Trophoblast cell (in vitro differentiated cells and primary cell): ENCODE measurements around the gene GET3.
"Not testable (repeated sequence)": the region's sequence is repeated elsewhere in the genome, so short reads cannot be mapped to it uniquely, and the experiment has no call there.

Experiments
- DNase-seq, 2 donors: peaks; one replicate each; pipeline ENCODE4 v3.0.0-alpha.2; 2016
- H2AFZ ChIP-seq: 2 replicates; pipeline ENCODE4 v1.6.1; 2013; ENCODE audit warnings: low read length, moderate library complexity, mild to moderate bottlenecking; ENCODE audit not compliant: insufficient read depth, poor library complexity
- H2AK5ac ChIP-seq: 2 replicates; pipeline ENCODE4 v1.6.1; 2013; ENCODE audit warnings: mild to moderate bottlenecking, low read length
- H2BK120ac ChIP-seq: 2 replicates; pipeline ENCODE4 v1.6.1; 2013; ENCODE audit warnings: low read length, mild to moderate bottlenecking, moderate library complexity; ENCODE audit not compliant: insufficient read depth, poor library complexity
- H2BK12ac ChIP-seq: 2 replicates; pipeline ENCODE4 v1.6.1; 2013; ENCODE audit warnings: mild to moderate bottlenecking, low read length, moderate library complexity
- H2BK5ac ChIP-seq: 2 replicates; pipeline ENCODE4 v1.6.1; 2013; ENCODE audit warnings: low read length, low read depth, moderate library complexity, mild to moderate bottlenecking; ENCODE audit not compliant: poor library complexity
- H3K14ac ChIP-seq: 2 replicates; pipeline ENCODE4 v1.6.1; 2013; ENCODE audit warnings: mild to moderate bottlenecking, low read length
- H3K18ac ChIP-seq: 2 replicates; pipeline ENCODE4 v1.6.1; 2013; ENCODE audit warnings: mild to moderate bottlenecking, low read length
- H3K23ac ChIP-seq: 2 replicates; pipeline ENCODE4 v1.6.1; 2013; ENCODE audit warnings: low read length
- H3K27ac ChIP-seq: 2 replicates; pipeline ENCODE4 v1.5.1; 2013; ENCODE audit warnings: low read depth, mild to moderate bottlenecking, inconsistent platforms, low read length, moderate library complexity
- H3K27me3 ChIP-seq: 2 replicates; pipeline ENCODE4 v1.6.1; 2013; ENCODE audit warnings: inconsistent platforms, mild to moderate bottlenecking, low read length, moderate library complexity; ENCODE audit not compliant: insufficient read depth
- H3K36me3 ChIP-seq, 2 experiments: 1 replicate in 1 of 2; 2 replicates in 1 of 2; pipeline ENCODE4 v1.6.1; 2013; ENCODE audit warnings: low read length in 2 of 2, mild to moderate bottlenecking in 2 of 2, moderate library complexity in 1 of 2; ENCODE audit not compliant: insufficient read depth in 2 of 2, control insufficient read depth in 1 of 2
- H3K4ac ChIP-seq: 2 replicates; pipeline ENCODE4 v1.6.1; 2013; ENCODE audit warnings: low read depth, mild to moderate bottlenecking, low read length, moderate library complexity
- H3K4me1 ChIP-seq, 2 experiments: 1 replicate in 1 of 2; 2 replicates in 1 of 2; pipeline ENCODE4 v1.6.1; 2013; ENCODE audit warnings: low read length in 2 of 2, mild to moderate bottlenecking in 2 of 2, moderate library complexity in 1 of 2; ENCODE audit not compliant: insufficient read depth in 2 of 2, control insufficient read depth in 1 of 2
- H3K4me2 ChIP-seq: 2 replicates; pipeline ENCODE4 v1.6.1; 2013; ENCODE audit warnings: inconsistent platforms, mild to moderate bottlenecking, low read length, moderate library complexity
- H3K4me3 ChIP-seq: 2 replicates; pipeline ENCODE4 v1.5.1; 2013; ENCODE audit warnings: mild to moderate bottlenecking, low read depth, low read length, inconsistent platforms
- H3K79me1 ChIP-seq: one replicate; pipeline ENCODE4 v1.6.1; 2013; ENCODE audit warnings: low read length
- H3K79me2 ChIP-seq: 2 replicates; pipeline ENCODE4 v1.6.1; 2013; ENCODE audit warnings: low read length, mild to moderate bottlenecking; ENCODE audit not compliant: control insufficient read depth, insufficient read depth, poor library complexity
- H3K9ac ChIP-seq: 2 replicates; pipeline ENCODE4 v1.6.1; 2013; ENCODE audit warnings: mild to moderate bottlenecking, low read length
- H3K9me3 ChIP-seq: 2 replicates; pipeline ENCODE4 v1.6.1; 2013; ENCODE audit warnings: low read depth, mild to moderate bottlenecking, control low read depth, inconsistent platforms, low read length; ENCODE audit not compliant: insufficient read depth
- H4K12ac ChIP-seq: 2 replicates; pipeline ENCODE4 v1.6.1; 2013; ENCODE audit warnings: low read depth, mild to moderate bottlenecking, low read length, moderate library complexity
- H4K8ac ChIP-seq: 2 replicates; pipeline ENCODE4 v1.6.1; 2013; ENCODE audit warnings: low read depth, mild to moderate bottlenecking, low read length, moderate library complexity
- H4K91ac ChIP-seq: one replicate; pipeline ENCODE4 v1.6.1; 2013; ENCODE audit warnings: low read depth, mild to moderate bottlenecking, low read length, moderate library complexity
- WGBS: extraction: QIAGEN DNeasy Blood & Tissue Kit; methylation state at CpG from one replicate; pipeline ENCODE4 v1.1.7; 2013; ENCODE audit warnings: missing lambda C conversion rate; ENCODE audit not compliant: insufficient read length, insufficient coverage; ENCODE audit errors: extremely low coverage; 5-methylcytosine and 5-hydroxymethylcytosine counted together

GET3 gene

DNA sequence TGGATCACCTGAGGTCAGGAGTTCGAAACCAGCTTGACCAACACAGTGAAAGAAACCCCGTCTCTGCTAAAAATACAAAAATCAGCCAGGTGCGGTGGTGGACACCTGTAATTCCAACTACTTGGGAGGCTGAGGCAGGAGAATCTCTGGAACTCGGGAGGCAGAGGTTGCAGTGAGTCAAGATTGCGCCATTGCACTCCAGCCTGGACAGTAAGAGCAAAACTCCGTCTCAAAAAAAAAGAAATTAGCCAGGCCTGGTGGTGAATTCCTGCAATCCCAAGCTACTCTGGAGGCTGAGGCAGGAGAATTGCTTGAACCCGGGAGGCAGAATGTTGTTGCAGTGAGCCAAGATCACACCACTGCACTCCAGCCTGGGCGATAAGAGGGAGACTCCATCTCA is 28.7 kb upstream of the GET3 start:
- H3K79me2 ChIP-seq, result no peaks in the 10 kb centered on the region
- H2BK120ac ChIP-seq, result no peak overlapping the region
- no peak overlapping the region for H3K27ac ChIP-seq
- DNase-seq, result peak; percentile 51 to 66
- no peak overlapping the region for H3K4me2 ChIP-seq
- no peaks in the 10 kb centered on the region for H3K4me1 ChIP-seq
- H2AK5ac ChIP-seq, result no peak overlapping the region
- H3K9ac ChIP-seq, result no peak overlapping the region
- H2BK5ac ChIP-seq, result no peak overlapping the region
- no peaks in the 10 kb centered on the region for H3K27me3 ChIP-seq
- no peak overlapping the region for H2BK12ac ChIP-seq
- no peak overlapping the region for H3K18ac ChIP-seq
- H2AFZ ChIP-seq, result no peak overlapping the region
- no peak overlapping the region for H3K23ac ChIP-seq
- peaks cover 71 to 77% of the 10 kb centered on the region in 2 experiments for H3K36me3 ChIP-seq
- H4K91ac ChIP-seq, result no peak overlapping the region
- H4K8ac ChIP-seq, result no peak overlapping the region
- no peak overlapping the region for H4K12ac ChIP-seq
- H3K14ac ChIP-seq, result no peak overlapping the region
- no peaks in the 10 kb centered on the region for H3K9me3 ChIP-seq
- H3K79me1 ChIP-seq, result no peaks in the 10 kb centered on the region
- H3K4ac ChIP-seq, result no peak overlapping the region
- no peak overlapping the region for H3K4me3 ChIP-seq
- no CpG with 5 or more reads among the region's 8 CpGs for WGBS

DNA sequence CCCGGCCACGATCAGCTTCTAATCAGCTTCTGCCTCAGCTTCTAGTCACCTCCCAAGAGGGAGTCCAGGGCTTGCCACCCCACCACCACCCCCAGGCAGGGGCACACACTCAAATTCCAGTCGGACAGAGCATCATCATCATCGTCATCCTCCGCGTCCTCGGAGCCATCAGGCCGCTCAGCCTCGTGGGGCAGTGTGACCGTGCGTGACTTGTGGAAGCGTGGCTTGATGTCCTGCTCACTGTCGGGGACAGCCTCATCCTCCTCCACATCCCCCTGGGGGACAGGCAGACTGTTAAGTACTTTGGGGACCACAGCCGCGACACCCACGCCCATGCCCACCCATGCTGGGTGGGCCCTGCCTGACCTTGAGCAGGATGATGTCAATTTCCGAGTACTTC is 26.1 kb upstream of the GET3 start:
- H3K23ac ChIP-seq, result no peak overlapping the region
- peaks cover 72 to 79% of the 10 kb centered on the region in 2 experiments for H3K36me3 ChIP-seq
- DNase-seq, result no peak
- H3K27ac ChIP-seq, result no peak overlapping the region
- H2BK120ac ChIP-seq, result no peak overlapping the region
- no peak overlapping the region for H4K8ac ChIP-seq
- no peaks in the 10 kb centered on the region for H3K79me1 ChIP-seq
- no CpG with 5 or more reads among the region's 17 CpGs for WGBS
- no peak overlapping the region for H4K12ac ChIP-seq
- no peak overlapping the region for H3K9ac ChIP-seq
- H3K9me3 ChIP-seq, result no peaks in the 10 kb centered on the region
- no peak overlapping the region for H3K4me3 ChIP-seq
- no peak overlapping the region for H4K91ac ChIP-seq
- H3K4me2 ChIP-seq, result no peak overlapping the region
- H3K14ac ChIP-seq, result no peak overlapping the region
- H3K27me3 ChIP-seq, result no peaks in the 10 kb centered on the region
- no peaks in the 10 kb centered on the region for H3K79me2 ChIP-seq
- no peak overlapping the region for H3K18ac ChIP-seq
- no peak overlapping the region for H2BK5ac ChIP-seq
- no peaks in the 10 kb centered on the region for H3K4me1 ChIP-seq
- no peak overlapping the region for H2BK12ac ChIP-seq
- H2AFZ ChIP-seq, result no peak overlapping the region
- H3K4ac ChIP-seq, result no peak overlapping the region
- no peak overlapping the region for H2AK5ac ChIP-seq

DNA sequence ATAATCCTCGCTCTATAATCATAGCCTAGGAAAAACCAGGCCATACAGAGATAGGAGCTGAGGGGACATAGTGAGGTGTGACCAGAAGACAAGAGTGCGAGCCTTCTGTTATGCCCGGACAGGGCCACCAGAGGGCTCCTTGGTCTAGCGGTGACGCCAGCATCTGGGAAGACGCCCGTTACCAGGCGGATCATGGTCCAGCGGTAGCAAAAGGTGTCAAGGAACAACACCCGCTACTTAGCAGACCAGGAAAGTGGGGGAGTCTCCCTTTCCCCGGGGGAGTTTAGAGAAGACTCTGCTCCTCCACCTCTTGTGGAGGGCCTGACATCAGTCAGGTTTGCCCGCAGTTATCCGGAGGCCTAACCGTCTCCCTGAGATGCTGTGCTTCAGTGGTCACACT is 25.2 kb upstream of the GET3 start:
- H3K9ac ChIP-seq, H3K14ac ChIP-seq, DNase-seq, H4K12ac ChIP-seq, H2BK5ac ChIP-seq, H3K9me3 ChIP-seq, H4K8ac ChIP-seq, H3K79me2 ChIP-seq, H2BK12ac ChIP-seq, H3K4ac ChIP-seq, H3K18ac ChIP-seq, H3K4me2 ChIP-seq, H2BK120ac ChIP-seq, H3K4me1 ChIP-seq, H3K23ac ChIP-seq, H2AFZ ChIP-seq, H3K4me3 ChIP-seq, H4K91ac ChIP-seq, H3K27me3 ChIP-seq, H3K27ac ChIP-seq, H3K79me1 ChIP-seq, H2AK5ac ChIP-seq: not testable (repeated sequence)
- WGBS, result no CpG with 5 or more reads among the region's 14 CpGs
- peaks cover 68 to 76% of the 10 kb centered on the region in 2 experiments for H3K36me3 ChIP-seq

DNA sequence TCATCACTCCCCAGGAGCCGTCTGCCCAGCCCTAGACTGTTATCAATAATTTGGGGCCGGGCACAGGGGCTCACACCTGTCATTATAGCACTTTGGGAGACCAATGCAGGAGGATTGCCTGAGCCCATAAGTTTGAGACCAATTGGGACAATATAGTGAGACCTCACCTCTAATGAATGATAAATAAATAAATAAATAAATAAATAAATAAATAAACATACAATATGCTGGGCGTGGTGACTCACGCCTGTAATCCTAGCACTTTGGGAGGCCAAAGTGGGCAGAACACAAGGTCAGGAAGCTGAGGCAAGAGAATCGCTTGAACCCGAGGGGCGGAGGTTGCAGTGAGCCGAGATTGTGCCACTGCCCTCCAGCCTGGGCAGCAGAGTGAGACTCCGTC is 24.0 kb upstream of the GET3 start:
- not testable (repeated sequence) for H3K9me3 ChIP-seq, H3K23ac ChIP-seq, H2BK120ac ChIP-seq, H2AFZ ChIP-seq, H4K91ac ChIP-seq, H3K4me1 ChIP-seq, H3K9ac ChIP-seq, H3K4ac ChIP-seq, H4K12ac ChIP-seq, H3K4me3 ChIP-seq, H3K79me1 ChIP-seq, H4K8ac ChIP-seq, H3K14ac ChIP-seq, H3K4me2 ChIP-seq, H3K18ac ChIP-seq, DNase-seq, H3K27ac ChIP-seq, H2AK5ac ChIP-seq, H3K27me3 ChIP-seq, H3K79me2 ChIP-seq, H2BK5ac ChIP-seq, H2BK12ac ChIP-seq
- peaks cover 72 to 75% of the 10 kb centered on the region in 2 experiments for H3K36me3 ChIP-seq
- no CpG with 5 or more reads among the region's 9 CpGs for WGBS
